Smooth muscle cell (in vitro differentiated cells): Measurements from ENCODE around the gene NEK1. TPM values are rescaled to one million over a fixed set of nuclear protein-coding genes. Genes with fewer than 3 reads are reported as not detected.

Experiments
- DNase-seq: peaks from one replicate; lab custom pipeline; 2025; ENCODE audit not compliant: unreplicated experiment; lab: John Stamatoyannopoulos, UW
- H2AFZ ChIP-seq: fragments of 200-600 bp; sonication (generic); 2 replicates; pipeline ENCODE4 v1.6.0; 2016; ENCODE audit warnings: antibody characterized with exemption, low read depth, mild to moderate bottlenecking
- H3F3A ChIP-seq: fragments of 200-600 bp; sonication (generic); 2 replicates; pipeline ENCODE4 v1.6.0; 2017; ENCODE audit warnings: antibody characterized with exemption, low read depth
- H3K27ac ChIP-seq: fragments of 200-600 bp; sonication (generic); 2 replicates; pipeline ENCODE4 v1.5.1; 2016; ENCODE audit warnings: low read depth, mild to moderate bottlenecking
- H3K27me3 ChIP-seq: fragments of 200-600 bp; sonication (generic); 2 replicates; pipeline ENCODE4 v1.6.1; 2016; ENCODE audit warnings: low read depth, mild to moderate bottlenecking
- H3K36me3 ChIP-seq: fragments of 200-600 bp; sonication (generic); 2 replicates; pipeline ENCODE4 v1.5.1; 2016; ENCODE audit warnings: low read depth
- H3K4me1 ChIP-seq: fragments of 200-600 bp; sonication (generic); 2 replicates; pipeline ENCODE4 v1.5.1; 2016; ENCODE audit warnings: low read depth
- H3K4me2 ChIP-seq: fragments of 200-600 bp; sonication (generic); 2 replicates; pipeline ENCODE4 v1.6.0; 2016; ENCODE audit warnings: mild to moderate bottlenecking
- H3K4me3 ChIP-seq: fragments of 200-600 bp; sonication (generic); 2 replicates; pipeline ENCODE4 v1.5.1; 2016; ENCODE audit warnings: mild to moderate bottlenecking
- H3K79me2 ChIP-seq: fragments of 200-600 bp; sonication (generic); 2 replicates; pipeline ENCODE4 v1.6.0; 2016; ENCODE audit warnings: low read depth, mild to moderate bottlenecking
- H3K9ac ChIP-seq: fragments of 200-600 bp; sonication (generic); 2 replicates; pipeline ENCODE4 v1.6.0; 2016; ENCODE audit warnings: low read depth
- H3K9me3 ChIP-seq: fragments of 200-600 bp; sonication (generic); replicated peaks from 2 replicates; pipeline ENCODE4 v1.5.1; 2016; ENCODE audit warnings: low read depth
- H4K20me1 ChIP-seq: fragments of 200-600 bp; sonication (generic); 2 replicates; pipeline ENCODE4 v1.6.0; 2016; ENCODE audit warnings: low read depth
- WGBS: methylation state at CpG from one replicate; pipeline ENCODE4 v1.1.7; 2016; ENCODE audit warnings: low lambda C conversion rate; 5-methylcytosine and 5-hydroxymethylcytosine counted together
- polyA plus RNA-seq: library from polyadenylated mRNA; unstranded; fragments of >200 nt; fragmentation: Nextera tagmentation; extraction: Ambion mirVana; gene quantifications from 2 replicates; pipeline ENCODE4 v1.2.1, GENCODE V29; 2016
- total RNA-seq: library from RNA; depleted of rRNA; stranded (reverse); fragments of >200 nt; gene quantifications from 2 replicates; pipeline ENCODE4 v1.2.3, GENCODE V29; 2014
- TF ChIP-seq, protein P1 (sequence below): fragments of 200-600 bp; sonication (generic); IDR thresholded peaks from 2 replicates; pipeline ENCODE4 v1.5.1; 2017; ENCODE audit warnings: borderline replicate concordance, mild to moderate bottlenecking, antibody characterized with exemption; ENCODE audit not compliant: insufficient read depth, poor library complexity, severe bottlenecking

The NEK1 gene
- total and polyA plus RNA-seq, 2 experiments from 2014 or later = 10.5 to 11.8 TPM

- H3K9ac ChIP-seq = no peak overlapping the region
- peaks cover 3% of the 10 kb centered on the region for H3F3A ChIP-seq
- H3K4me2 ChIP-seq = no peak overlapping the region
- no peaks in the 10 kb centered on the region for H3K4me1 ChIP-seq
- no peak overlapping the region for H3K4me3 ChIP-seq
- H4K20me1 ChIP-seq = no peaks in the 10 kb centered on the region
- peaks cover 2% of the 10 kb centered on the region for H3K36me3 ChIP-seq
- TF ChIP-seq, protein P1, sequence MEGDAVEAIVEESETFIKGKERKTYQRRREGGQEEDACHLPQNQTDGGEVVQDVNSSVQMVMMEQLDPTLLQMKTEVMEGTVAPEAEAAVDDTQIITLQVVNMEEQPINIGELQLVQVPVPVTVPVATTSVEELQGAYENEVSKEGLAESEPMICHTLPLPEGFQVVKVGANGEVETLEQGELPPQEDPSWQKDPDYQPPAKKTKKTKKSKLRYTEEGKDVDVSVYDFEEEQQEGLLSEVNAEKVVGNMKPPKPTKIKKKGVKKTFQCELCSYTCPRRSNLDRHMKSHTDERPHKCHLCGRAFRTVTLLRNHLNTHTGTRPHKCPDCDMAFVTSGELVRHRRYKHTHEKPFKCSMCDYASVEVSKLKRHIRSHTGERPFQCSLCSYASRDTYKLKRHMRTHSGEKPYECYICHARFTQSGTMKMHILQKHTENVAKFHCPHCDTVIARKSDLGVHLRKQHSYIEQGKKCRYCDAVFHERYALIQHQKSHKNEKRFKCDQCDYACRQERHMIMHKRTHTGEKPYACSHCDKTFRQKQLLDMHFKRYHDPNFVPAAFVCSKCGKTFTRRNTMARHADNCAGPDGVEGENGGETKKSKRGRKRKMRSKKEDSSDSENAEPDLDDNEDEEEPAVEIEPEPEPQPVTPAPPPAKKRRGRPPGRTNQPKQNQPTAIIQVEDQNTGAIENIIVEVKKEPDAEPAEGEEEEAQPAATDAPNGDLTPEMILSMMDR = no peak
- H3K79me2 ChIP-seq = peaks cover 13% of the 10 kb centered on the region
- H3K27me3 ChIP-seq = no peaks in the 10 kb centered on the region
- no peak for DNase-seq
- no peak overlapping the region for H2AFZ ChIP-seq
- no peak overlapping the region for H3K27ac ChIP-seq
- no peaks in the 10 kb centered on the region for H3K9me3 ChIP-seq
Observed at GRCh38 chr4:169601016-169601771, 11.2 kb downstream of the NEK1 start.

DNA sequence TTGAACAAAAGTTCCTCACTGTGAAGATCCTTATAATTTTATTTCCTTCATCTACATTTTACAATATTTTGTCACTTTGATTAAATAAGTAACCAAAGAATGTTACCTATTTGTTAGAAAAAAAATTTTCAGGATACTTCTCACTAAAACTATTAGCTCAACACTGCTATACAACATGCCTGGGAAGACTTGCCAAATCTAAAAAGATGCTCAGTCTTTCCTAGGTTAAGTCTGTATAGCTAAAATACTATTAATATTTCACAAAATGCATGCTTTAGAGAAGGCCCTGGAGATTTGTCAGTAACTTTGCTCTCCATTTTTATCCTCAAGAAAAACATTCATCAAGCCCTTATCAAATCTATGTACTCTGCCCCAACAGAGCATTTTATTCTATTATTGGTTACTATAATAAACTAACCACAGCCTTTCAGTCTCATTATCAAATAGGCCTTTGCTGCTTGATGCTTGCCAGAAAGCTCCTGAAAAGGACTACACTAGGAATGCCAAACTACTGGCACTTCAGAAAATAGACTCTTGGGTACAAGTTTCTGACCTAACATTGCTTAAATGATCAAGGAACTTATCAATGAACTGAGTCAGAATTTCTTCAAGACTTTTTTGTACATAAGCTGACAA is 17.7 kb downstream of the NEK1 start:
- no peak overlapping the region for H3K4me2 ChIP-seq
- no peak overlapping the region for H2AFZ ChIP-seq
- TF ChIP-seq, protein P1 = no peak
- H4K20me1 ChIP-seq = no peaks in the 10 kb centered on the region
- no peaks in the 10 kb centered on the region for H3F3A ChIP-seq
- H3K9ac ChIP-seq = no peak overlapping the region
- H3K4me1 ChIP-seq = no peaks in the 10 kb centered on the region
- no peak overlapping the region for H3K4me3 ChIP-seq
- no peaks in the 10 kb centered on the region for H3K9me3 ChIP-seq
- no peaks in the 10 kb centered on the region for H3K36me3 ChIP-seq
- no peaks in the 10 kb centered on the region for H3K27me3 ChIP-seq
- no peaks in the 10 kb centered on the region for H3K79me2 ChIP-seq
- no peak overlapping the region for H3K27ac ChIP-seq
- no peak for DNase-seq

DNA sequence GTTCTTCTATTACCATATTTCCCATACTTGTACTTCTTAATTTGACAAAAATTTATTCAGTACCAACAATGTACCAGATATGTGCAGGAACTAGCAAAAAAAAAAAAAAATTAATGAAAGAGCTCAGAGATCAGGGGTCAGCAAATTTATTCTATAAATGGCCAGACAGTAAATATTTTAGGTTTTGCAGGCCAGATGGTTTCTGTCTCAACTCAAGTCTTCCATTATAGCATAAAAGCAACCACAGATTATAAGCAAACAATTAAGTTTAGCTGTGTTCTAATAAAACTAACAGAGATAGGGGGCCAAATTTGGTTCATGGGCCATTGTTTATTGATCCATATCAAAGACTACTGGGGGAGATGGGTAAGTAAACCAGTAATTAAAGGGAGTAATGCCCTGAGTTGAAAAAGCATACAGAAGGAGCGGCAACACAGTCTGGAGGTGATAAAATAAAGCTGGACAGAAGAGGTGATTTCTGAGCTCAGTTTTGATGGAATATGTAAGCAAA is 19.3 kb downstream of the NEK1 start:
- H4K20me1 ChIP-seq = no peaks in the 10 kb centered on the region
- H2AFZ ChIP-seq = no peak overlapping the region
- H3K36me3 ChIP-seq = no peaks in the 10 kb centered on the region
- no peaks in the 10 kb centered on the region for H3K27me3 ChIP-seq
- H3K9me3 ChIP-seq = no peaks in the 10 kb centered on the region
- no peak overlapping the region for H3K9ac ChIP-seq
- H3K4me1 ChIP-seq = no peaks in the 10 kb centered on the region
- no peak for DNase-seq
- no peaks in the 10 kb centered on the region for H3F3A ChIP-seq
- no peak overlapping the region for H3K4me3 ChIP-seq
- no peak overlapping the region for H3K27ac ChIP-seq
- no peak overlapping the region for H3K4me2 ChIP-seq
- no peaks in the 10 kb centered on the region for H3K79me2 ChIP-seq
- whole genome bisulfite sequencing = 89% methylated on average over 1 of the region's 1 CpG
- TF ChIP-seq, protein P1 = no peak
